ENCODE data around the gene UTP3.

DNA sequence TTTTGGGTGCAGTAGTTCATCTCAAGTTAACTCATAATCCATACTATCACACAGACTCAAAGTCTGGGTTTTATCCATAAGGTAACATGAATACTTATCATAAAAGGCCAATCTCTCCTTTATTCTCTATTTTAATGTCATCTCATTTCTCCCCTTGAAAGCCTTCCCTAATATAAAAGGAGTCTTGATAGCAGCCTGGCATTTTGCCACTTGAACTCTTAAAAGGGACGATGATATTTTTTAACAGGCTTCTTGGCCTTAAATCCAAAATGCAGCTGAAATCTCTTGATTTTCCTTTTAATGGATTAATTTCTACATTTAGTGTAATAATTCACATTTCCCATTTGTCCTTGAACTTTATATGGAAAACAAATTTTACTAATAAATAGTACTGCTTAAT lies 13.6 kb upstream of the UTP3 start:
- no peak for TF ChIP-seq POLR2A (IDR thresholded peaks at IDR 0.05)
- TF ChIP-seq, protein P1, sequence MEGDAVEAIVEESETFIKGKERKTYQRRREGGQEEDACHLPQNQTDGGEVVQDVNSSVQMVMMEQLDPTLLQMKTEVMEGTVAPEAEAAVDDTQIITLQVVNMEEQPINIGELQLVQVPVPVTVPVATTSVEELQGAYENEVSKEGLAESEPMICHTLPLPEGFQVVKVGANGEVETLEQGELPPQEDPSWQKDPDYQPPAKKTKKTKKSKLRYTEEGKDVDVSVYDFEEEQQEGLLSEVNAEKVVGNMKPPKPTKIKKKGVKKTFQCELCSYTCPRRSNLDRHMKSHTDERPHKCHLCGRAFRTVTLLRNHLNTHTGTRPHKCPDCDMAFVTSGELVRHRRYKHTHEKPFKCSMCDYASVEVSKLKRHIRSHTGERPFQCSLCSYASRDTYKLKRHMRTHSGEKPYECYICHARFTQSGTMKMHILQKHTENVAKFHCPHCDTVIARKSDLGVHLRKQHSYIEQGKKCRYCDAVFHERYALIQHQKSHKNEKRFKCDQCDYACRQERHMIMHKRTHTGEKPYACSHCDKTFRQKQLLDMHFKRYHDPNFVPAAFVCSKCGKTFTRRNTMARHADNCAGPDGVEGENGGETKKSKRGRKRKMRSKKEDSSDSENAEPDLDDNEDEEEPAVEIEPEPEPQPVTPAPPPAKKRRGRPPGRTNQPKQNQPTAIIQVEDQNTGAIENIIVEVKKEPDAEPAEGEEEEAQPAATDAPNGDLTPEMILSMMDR (IDR thresholded peaks at IDR 0.05) = no peak
